HG02588 (cell line): ENCODE results near the gene COA6.
"Not testable (repeated sequence)": the region's sequence is repeated elsewhere in the genome, so short reads cannot be mapped to it uniquely, and the experiment has no call there.

ENCODE experiments used
- ATAC-seq: cut with Tn5 transposase; IDR thresholded peaks from one replicate; pipeline ENCODE4 v1.9.1; 2021; ENCODE audit warnings: mild to moderate bottlenecking, moderate library complexity; ENCODE audit not compliant: unreplicated experiment

Gene COA6, protein sequence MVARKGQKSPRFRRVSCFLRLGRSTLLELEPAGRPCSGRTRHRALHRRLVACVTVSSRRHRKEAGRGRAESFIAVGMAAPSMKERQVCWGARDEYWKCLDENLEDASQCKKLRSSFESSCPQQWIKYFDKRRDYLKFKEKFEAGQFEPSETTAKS

GRCh38 chr1:234373064-234373958, at the start of gene COA6:
COA6 (plus strand) TSS chr1:234373456; CDS start chr1:234373467, 11 bp downstream.
- peak; percentile 92 for ATAC-seq

DNA sequence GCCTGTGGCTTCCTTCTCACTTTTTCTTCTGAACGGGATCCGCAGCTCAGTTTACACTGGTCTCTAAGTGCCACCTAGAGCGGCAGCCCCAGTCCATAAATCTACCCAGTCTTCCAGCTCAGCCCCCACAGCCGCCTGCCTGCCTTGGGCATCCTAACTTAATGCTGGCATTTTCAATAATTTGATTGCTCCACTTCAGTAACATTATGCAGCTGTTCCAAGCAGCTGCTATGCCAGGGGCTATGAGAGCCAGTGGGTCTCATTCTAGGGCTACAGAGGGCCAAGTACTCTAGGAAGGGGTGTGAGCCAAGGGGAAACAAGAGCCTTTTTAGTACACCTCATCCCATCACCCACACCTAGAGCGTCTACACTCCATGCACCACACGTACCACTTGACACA, 48.4 kb upstream of the COA6 start:
- ATAC-seq, result no peak

GRCh38 chr1:234325878-234326496, 47.3 kb upstream of the COA6 start:
- no peak for ATAC-seq

DNA sequence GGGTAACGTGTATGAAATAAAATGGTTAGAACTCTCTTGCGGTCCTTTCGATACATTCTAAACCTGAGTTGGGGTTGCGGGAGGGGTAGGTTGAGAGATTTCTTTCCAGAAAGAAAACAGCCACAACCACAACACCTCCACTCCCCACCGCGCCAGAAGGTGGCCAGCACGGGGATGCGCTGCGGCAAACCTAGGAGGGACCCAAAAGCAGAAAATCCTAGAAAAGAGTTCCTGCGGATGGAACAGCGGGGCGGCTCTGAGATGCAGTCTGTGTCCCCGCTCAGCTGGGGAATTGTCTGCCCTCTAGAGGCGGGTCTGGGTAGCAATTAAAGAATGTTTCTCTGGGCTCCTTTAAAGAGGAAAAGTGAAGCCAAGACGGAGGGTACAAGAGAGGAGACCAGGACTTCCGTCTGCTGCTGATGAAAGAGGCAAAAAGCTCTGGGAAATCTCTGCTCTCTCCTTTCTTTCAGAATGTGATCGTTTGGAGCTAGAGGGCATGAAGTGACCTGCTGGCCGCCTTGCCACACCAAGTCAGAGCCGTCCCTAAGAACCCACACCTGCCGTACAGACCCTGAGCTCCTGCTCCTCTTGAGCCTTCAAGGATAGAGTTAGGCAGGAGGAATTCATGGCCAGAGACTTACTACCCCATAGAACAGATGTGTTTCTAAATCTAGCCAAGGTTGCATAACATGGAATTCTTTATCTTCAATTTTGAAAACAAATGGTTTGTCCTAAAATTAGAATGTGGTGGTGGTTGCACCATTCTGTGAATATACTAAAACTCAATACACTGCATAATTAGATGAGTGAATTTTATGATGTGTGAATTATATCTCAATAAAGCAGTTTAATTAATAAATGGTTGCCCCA, 46.5 kb upstream of the COA6 start:
- peak; percentile 81 for ATAC-seq

DNA sequence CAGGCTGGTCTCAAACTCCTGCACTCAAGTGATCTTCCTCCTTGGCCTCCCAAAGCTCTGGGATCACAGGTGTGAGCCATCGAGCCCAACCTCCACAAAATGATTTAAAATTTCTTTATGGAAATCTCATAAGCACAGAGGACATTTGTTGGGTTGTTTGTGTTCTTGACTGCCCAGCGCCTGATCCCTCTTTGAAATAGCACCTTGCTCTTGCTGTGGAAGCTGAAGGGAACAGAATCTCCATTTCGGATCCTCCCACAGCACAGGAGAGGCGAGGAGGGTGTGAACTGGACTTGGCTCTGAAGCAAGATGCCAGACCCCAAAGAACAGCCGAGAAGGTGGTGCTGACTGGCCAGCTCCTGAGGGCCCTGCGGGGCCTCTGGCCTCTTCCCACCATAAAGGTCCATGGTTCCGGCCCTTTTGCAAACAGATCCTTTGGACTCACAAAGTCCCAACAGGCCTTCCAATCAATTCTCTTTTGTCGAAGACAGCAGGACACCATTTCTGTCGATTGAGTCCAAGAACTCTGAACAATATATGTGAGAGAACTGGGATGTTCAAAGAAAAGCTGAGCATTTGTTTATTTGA, 45.6 kb upstream of the COA6 start:
- ATAC-seq, result no peak

GRCh38 chr1:234330843-234331215, 42.4 kb upstream of the COA6 start:
- ATAC-seq, result no peak

DNA sequence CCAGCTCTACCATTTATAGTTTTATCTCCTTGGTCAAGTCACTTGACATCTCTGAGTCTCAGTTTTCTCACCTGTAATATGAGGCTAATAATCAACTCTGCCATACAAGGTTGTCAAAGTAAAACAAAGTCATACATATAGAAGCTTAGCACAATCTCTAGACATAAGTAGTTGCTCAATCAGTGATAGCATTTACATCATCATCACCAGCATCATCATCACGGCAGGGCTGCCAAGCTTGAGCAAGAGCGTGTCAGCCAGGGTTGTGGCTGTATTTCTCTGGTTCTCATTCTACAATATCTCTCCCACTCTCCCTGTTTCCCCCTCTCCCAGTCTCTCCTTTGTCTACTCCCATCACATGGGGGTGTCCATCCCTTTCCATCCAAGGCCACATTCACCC, 41.7 kb upstream of the COA6 start:
- no peak for ATAC-seq

GRCh38 chr1:234336359-234336758, 36.9 kb upstream of the COA6 start:
- no peak for ATAC-seq

- no peak for ATAC-seq
Measured at GRCh38 chr1:234337233-234337632, 36.0 kb upstream of the COA6 start.

GRCh38 chr1:234340528-234340927, 32.7 kb upstream of the COA6 start:
- ATAC-seq, result no peak

DNA sequence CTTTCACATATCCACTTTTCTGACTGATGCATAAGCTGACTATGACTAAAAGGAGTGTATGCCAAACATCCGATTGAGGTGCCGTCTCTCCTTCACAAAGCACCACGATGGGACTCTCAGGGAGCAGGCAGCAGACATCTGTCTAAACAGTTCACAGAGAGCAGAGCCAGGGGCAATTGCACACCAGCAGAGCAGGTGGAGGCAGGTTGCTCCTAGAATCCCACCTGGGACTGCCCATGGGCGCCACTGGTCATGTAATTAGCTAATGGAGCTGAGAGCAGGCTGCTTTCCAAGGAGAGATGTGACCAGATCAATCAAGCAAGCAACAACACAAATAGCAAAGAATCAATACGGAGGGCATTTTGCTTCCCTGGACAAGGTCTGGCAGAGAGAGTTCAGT, 30.5 kb upstream of the COA6 start:
- ATAC-seq, result no peak

DNA sequence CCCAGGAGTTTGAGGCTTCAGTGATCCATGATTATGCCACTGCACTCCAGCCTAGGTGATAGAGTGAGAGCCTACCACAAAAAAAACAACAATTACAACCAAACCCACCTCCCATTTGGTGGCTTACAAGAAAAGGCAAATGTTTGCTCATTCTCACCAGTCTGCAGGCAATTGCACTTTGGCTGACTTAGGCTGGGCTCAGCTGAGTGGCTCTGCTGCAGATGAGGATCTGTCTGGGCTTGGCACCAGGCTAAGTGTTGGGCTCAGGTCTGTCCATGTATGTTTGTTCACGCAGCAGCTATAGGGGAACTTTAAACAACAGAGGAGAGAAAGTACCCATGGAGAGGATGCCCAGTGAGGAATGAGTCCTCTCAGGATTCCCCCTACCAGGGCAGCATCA, 28.0 kb upstream of the COA6 start:
- no peak for ATAC-seq

- no peak for ATAC-seq
Measured at GRCh38 chr1:234348964-234349363, 24.3 kb upstream of the COA6 start.

DNA sequence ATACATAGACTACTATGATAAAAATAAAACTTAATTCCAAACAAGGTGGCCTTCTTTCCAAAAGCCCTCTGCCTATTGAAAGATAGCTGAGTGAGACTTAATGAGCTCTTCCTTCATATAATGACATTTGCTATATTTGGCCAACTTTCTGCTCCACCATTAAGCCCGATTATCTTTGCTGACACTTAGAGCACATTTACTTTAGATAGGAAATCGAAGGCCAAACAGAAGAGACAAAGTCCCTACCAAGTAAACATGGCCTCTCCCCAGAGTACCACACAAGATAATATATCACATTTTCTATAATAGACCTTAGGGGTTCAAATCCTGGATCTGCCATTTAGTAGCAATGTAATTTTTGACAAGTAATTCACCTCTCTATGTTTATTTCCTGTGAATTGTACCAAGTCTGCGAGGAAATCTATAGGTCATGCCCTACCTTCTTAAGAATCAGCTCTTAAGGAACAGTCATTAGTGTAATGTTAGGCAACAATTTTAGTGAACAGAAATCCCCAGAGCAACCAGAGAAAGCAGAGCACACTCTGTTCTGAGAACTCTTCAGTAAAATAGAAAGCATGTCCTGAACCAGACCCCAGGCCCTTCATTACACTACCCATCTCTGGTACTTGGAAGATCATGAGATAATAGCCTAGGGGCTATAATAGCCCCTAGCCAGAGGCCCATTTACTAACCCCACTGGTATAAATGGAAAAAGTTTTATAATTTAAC, 17.3 kb upstream of the COA6 start:
- no peak for ATAC-seq

DNA sequence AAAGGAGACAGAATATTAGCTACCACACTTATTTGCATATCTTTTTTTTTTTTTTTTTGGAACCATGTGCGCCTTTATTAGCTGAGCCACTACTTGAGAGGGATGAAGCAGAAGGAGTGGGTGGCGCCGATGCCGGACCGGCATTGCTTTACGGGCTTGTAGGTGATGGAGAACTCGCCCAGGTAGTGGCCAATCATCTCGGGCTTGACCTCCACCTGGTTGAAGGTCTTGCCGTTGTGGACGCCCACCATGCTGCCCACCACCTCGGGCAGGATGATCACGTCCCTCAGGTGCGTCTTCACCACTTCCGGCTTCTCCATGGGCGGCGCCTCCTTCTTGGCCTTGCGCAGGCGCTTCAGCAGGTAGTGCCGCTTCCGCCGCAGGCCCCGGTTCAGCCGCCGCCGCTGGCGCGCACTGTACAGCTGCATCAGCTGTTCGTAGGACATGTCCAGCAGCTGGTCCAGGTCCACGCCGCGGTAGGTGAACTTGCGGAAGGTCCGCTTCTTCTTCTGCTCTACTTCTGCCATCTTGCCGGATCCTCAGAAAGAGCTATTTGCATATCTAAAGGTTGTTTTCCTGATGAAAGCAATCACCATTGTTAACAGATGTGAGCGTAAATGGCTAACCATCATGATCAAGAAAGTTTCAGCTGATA, 16.5 kb upstream of the COA6 start:
- not testable (repeated sequence) for ATAC-seq

- no peak for ATAC-seq
Measured at GRCh38 chr1:234357831-234358230, 15.4 kb upstream of the COA6 start.

GRCh38 chr1:234361102-234361603, 12.1 kb upstream of the COA6 start:
- no peak for ATAC-seq

- ATAC-seq, result no peak
Measured at GRCh38 chr1:234362558-234362957, 10.7 kb upstream of the COA6 start.

- no peak for ATAC-seq
Measured at GRCh38 chr1:234368320-234369032, 4.8 kb upstream of the COA6 start.
